NT2/D1 (cell line): ENCODE data around the gene ZSCAN5A.
"Not testable (repeated sequence)": the region's sequence is repeated elsewhere in the genome, so short reads cannot be mapped to it uniquely, and the experiment has no call there.

Experiments used
- DNase-seq: peaks from one replicate; pipeline ENCODE4 v3.0.0-alpha.2; 2011; ENCODE audit warnings: low read depth, low spot score
- H3K27me3 ChIP-seq: 2 replicates; pipeline ENCODE4 v1.6.0; 2011; ENCODE audit warnings: mild to moderate bottlenecking; ENCODE audit not compliant: insufficient read length, insufficient read depth
- H3K36me3 ChIP-seq: 2 replicates; pipeline ENCODE4 v1.6.1; 2011; ENCODE audit warnings: mild to moderate bottlenecking, low read length, mixed read lengths; ENCODE audit not compliant: insufficient read depth, insufficient read length
- H3K4me1 ChIP-seq: 2 replicates; pipeline ENCODE4 v1.5.1; 2011; ENCODE audit not compliant: insufficient read depth, insufficient read length
- H3K4me3 ChIP-seq: 2 replicates; pipeline ENCODE4 v1.5.1; 2011; ENCODE audit warnings: low read depth; ENCODE audit not compliant: insufficient read length
- H3K9ac ChIP-seq: 2 replicates; pipeline ENCODE4 v1.6.0; 2011; ENCODE audit warnings: low read depth; ENCODE audit not compliant: insufficient read length
- H3K9me3 ChIP-seq: 2 replicates; pipeline ENCODE4 v1.5.1; 2011; ENCODE audit warnings: mild to moderate bottlenecking, low read length; ENCODE audit not compliant: insufficient read depth
- SUZ12 ChIP-seq: IDR thresholded peaks from 2 replicates; pipeline ENCODE4 v1.6.1; 2011; ENCODE audit not compliant: insufficient read length, insufficient read depth; ENCODE audit errors: extremely low read depth
- YY1 ChIP-seq: IDR thresholded peaks from 2 replicates; pipeline ENCODE4 v1.6.1; 2011; ENCODE audit not compliant: insufficient read length, insufficient read depth
- ZNF274 ChIP-seq: IDR thresholded peaks from 2 replicates; pipeline ENCODE4 v1.6.1; 2011; ENCODE audit warnings: mild to moderate bottlenecking, low read depth, low read length

ZSCAN5A gene

DNA sequence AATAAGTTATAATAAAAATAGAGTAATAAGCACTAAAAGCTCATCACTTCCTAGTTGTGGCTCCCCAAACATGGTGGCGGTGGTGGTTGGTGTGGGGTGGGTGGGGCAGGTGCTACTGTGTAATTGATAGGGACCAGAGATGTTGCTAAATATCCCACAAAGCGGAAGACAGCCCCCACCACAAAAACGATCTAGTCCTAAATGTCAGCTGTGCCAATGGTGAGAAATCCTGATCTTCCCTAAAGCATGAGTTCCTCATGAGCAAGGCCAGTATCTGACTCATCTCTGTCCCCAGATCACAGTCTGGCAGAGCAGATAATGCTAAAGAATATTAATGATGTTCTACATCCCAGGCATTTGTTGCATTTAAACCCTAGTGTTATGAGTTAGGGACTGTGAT is 44.0 kb downstream of the ZSCAN5A start:
- no peaks in the 10 kb centered on the region for H3K9me3 ChIP-seq
- no peak for DNase-seq
- H3K4me3 ChIP-seq = no peak overlapping the region
- no peaks in the 10 kb centered on the region for H3K4me1 ChIP-seq
- no peaks in the 10 kb centered on the region for H3K36me3 ChIP-seq
- no peak for TF ChIP-seq YY1
- no peak for TF ChIP-seq ZNF274
- no peak for TF ChIP-seq SUZ12
- H3K27me3 ChIP-seq = no peaks in the 10 kb centered on the region
- H3K9ac ChIP-seq = no peak overlapping the region

DNA sequence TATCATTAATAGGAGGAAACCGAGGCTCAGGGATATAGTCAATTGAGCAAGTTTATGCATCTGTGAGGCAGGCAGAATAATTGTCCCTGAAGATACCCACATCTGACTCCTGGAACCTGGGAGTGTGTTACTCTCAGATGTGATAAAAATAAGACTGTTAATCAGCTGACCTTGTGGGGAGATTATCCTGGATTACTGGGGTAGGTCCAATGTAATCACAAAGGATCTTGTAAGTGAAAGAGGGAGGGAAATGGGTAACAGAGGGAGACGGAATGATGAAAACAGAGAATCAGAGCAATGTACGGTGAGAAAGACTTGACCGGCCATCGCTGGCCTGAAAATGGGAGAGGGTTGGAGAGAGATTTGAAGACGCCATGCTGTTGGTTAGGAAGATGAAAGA is 45.3 kb downstream of the ZSCAN5A start:
- Histone ChIP-seq H3K36me3 (no peaks in the 10 kb centered on the region), H3K9me3 (no peaks in the 10 kb centered on the region), H3K4me3 (no peak overlapping the region), H3K9ac (no peak overlapping the region), H3K27me3 (no peaks in the 10 kb centered on the region), H3K4me1 (no peaks in the 10 kb centered on the region)
- TF ChIP-seq YY1 (no peak), ZNF274 (no peak), SUZ12 (no peak)
- DNase-seq = no peak

DNA sequence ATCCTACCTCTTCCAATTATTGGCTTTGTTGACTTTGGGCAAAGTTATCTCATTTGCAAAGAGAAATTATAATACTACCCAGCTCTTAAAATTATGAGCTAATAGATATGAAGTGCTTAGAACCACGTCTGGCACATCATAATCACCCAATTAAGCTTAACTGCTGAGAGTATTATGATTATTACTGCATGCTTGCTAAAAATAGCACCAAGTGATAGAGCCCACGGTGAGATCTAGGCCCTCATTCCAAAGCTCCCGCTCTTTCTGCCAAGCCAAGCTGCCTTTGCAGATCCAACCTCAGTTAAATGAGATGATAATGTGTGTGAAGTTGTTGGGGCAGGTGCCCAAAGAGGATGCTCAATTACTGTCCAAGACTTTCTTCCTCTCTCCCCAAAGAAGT is 48.6 kb downstream of the ZSCAN5A start:
- no peaks in the 10 kb centered on the region for H3K4me1 ChIP-seq
- H3K36me3 ChIP-seq = no peaks in the 10 kb centered on the region
- H3K27me3 ChIP-seq = no peaks in the 10 kb centered on the region
- TF ChIP-seq SUZ12 (no peak), YY1 (no peak), ZNF274 (no peak)
- no peak overlapping the region for H3K4me3 ChIP-seq
- no peak overlapping the region for H3K9ac ChIP-seq
- H3K9me3 ChIP-seq = no peaks in the 10 kb centered on the region
- DNase-seq = no peak

DNA sequence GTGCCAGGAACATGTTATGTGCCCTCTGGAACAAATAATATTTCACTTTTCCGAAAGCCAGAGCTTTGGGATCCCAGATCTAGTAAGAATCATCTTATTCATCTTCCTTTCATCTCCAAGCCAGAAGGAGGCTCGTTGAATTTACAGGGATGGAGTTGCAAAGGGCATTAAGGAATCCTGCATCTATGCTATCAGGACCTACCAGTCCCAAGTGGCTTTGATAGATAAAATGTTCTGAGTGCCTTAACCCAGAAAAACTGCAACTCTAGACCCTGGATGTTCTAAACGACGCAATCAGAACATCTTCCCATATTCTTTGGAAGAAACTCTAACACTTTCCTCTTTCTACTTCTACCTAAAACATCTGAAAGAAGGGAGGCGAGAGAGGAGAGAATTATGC is 51.3 kb downstream of the ZSCAN5A start:
- DNase-seq = no peak
- Histone ChIP-seq H3K9ac (no peak overlapping the region), H3K4me3 (no peak overlapping the region), H3K36me3 (no peaks in the 10 kb centered on the region), H3K9me3 (no peaks in the 10 kb centered on the region), H3K4me1 (no peaks in the 10 kb centered on the region), H3K27me3 (no peaks in the 10 kb centered on the region)
- no peak for TF ChIP-seq YY1

DNA sequence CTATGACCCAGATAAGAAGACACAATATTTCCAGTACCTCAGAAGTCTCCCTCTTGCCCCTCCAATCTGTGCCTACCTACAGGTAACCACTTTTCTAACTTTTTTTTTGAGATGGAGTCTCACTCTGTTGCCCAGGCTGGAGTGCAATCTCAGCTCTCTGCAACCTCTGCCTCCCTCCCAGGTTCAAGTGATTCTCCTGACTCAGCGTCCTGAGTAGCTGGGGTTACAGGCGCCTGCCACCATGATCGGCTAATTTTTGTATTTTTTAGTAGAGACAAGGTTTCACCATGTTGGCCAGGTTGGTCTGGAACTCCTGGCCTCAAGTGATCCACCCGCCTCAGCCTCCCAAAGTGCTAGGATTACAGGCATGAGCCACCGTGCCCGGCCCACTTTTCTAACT is 52.7 kb downstream of the ZSCAN5A start:
- not testable (repeated sequence) for H3K36me3 ChIP-seq, H3K9me3 ChIP-seq, H3K9ac ChIP-seq, H3K4me3 ChIP-seq, H3K4me1 ChIP-seq, DNase-seq, H3K27me3 ChIP-seq

DNA sequence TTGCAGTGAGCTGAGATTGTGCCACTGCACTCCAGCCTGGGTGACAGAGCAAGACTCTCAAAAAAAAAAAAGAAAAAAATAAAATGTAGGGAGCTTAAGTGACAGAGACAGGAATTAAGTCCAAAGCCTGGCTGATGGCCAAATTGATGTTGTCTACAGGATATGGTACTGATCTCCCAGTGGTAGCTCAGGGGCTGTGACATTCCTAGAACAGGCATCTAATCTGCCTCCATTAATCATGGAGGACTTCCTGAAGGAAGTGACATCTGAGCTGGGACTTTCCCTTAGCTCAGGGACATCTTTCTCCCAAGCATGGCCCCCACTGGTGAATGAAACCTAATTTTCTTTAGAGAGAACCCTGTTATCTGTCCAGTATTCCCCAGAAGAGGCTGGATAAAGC is 53.5 kb downstream of the ZSCAN5A start:
- TF ChIP-seq YY1 = no peak
- no peak for TF ChIP-seq SUZ12
- no peak for TF ChIP-seq ZNF274
- Histone ChIP-seq H3K4me3 (no peak overlapping the region), H3K27me3 (no peaks in the 10 kb centered on the region), H3K4me1 (no peaks in the 10 kb centered on the region), H3K36me3 (no peaks in the 10 kb centered on the region), H3K9me3 (no peaks in the 10 kb centered on the region), H3K9ac (no peak overlapping the region)
- DNase-seq = no peak

DNA sequence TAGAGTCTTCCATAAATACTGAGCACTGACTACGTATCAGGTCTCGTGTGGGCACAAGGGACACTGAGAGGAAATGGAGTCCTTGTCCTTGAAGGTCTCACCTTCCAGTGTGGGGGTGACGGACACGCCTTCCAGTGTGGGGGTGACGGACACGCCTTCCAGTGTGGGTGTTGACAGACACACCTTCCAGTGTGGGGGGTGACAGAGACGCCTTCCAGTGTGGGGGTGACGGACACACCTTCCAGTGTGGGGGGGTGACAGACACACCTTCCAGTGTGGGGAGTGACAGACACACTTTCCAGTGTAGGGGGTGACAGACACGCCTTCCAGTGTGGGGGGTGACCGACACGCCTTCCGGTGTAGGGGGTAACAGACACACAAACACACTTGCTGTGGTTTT is 56.4 kb downstream of the ZSCAN5A start:
- Histone ChIP-seq H3K9ac (no peak overlapping the region), H3K9me3 (no peaks in the 10 kb centered on the region), H3K27me3 (no peaks in the 10 kb centered on the region), H3K36me3 (no peaks in the 10 kb centered on the region), H3K4me1 (no peaks in the 10 kb centered on the region), H3K4me3 (no peak overlapping the region)
- DNase-seq = no peak
- TF ChIP-seq YY1 (no peak), ZNF274 (no peak), SUZ12 (no peak)

DNA sequence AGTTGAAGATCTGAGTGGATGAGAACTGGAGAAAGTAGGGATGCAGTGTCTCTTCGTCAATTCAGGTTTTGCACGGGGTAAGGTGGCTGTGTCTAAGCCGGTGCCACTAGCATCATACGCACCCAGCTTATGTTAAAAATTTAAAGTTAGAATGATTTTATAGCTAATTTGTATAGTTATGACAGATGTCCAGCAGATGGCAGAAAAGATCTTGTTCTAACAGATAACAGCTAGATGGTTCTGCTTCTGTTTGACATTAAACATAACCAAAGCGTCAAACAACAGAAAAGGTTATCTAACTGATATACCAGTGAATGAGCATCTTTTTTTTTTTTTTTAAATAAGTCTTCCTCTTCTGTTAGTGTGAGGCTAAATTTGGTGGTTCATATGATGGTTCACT is 60.9 kb downstream of the ZSCAN5A start:
- no peaks in the 10 kb centered on the region for H3K36me3 ChIP-seq
- H3K27me3 ChIP-seq = no peaks in the 10 kb centered on the region
- H3K9ac ChIP-seq = no peak overlapping the region
- no peak for TF ChIP-seq SUZ12
- DNase-seq = no peak
- H3K4me3 ChIP-seq = no peak overlapping the region
- H3K9me3 ChIP-seq = no peaks in the 10 kb centered on the region
- H3K4me1 ChIP-seq = no peaks in the 10 kb centered on the region
